Upper lobe of left lung (tissue), 6 donors: Measurements from ENCODE around the gene IFITM5. TPM values are rescaled to one million over a fixed set of nuclear protein-coding genes. Genes with fewer than 3 reads are reported as not detected.
"Not testable (repeated sequence)": the region's sequence is repeated elsewhere in the genome, so short reads cannot be mapped to it uniquely, and the experiment has no call there.

Experiments used
- ATAC-seq, 2 donors: fragments of 200-7000 bp; cut with Tn5 transposase; one replicate each; pipeline ENCODE4 v1.9.1; 2022; ENCODE audit warnings: mild to moderate bottlenecking in 2 of 2, moderate library complexity in 2 of 2; ENCODE audit not compliant: low FRiP score in 2 of 2
- DNase-seq, 2 donors: peaks; one replicate each; pipeline ENCODE4 v3.0.0-alpha.2; 2019 to 2020
- H3K27ac ChIP-seq, 4 donors: fragments of 200-600 bp; sonication (generic); one replicate each; pipeline ENCODE4 v1.5.1; 2016 to 2019
- H3K27me3 ChIP-seq, 4 donors: fragments of 200-600 bp; sonication (generic); one replicate each; pipeline ENCODE4 v1.5.1; 2017 to 2019
- H3K36me3 ChIP-seq, 4 donors: fragments of 200-600 bp; sonication (generic); one replicate each; pipeline ENCODE4 v1.5.1; 2016 to 2019
- H3K4me1 ChIP-seq, 4 donors: fragments of 200-600 bp; sonication (generic); one replicate each; pipeline ENCODE4 v1.5.1; 2018 to 2019
- H3K4me3 ChIP-seq, 4 donors: fragments of 200-600 bp; sonication (generic); one replicate each; pipeline ENCODE4 v1.5.1; 2017 to 2019; ENCODE audit warnings: mild to moderate bottlenecking in 2 of 4, moderate library complexity in 1 of 4
- H3K9me3 ChIP-seq, 4 donors: fragments of 200-600 bp; sonication (generic); one replicate each; pipeline ENCODE4 v1.5.1; 2018 to 2019
- EP300 ChIP-seq, 4 donors: sonication (generic); formaldehyde crosslinking; IDR thresholded peaks; one replicate each; pipeline ENCODE4 v1.5.1; 2017; ENCODE audit warnings: antibody characterized with exemption in 4 of 4, control low read depth in 2 of 4
- POLR2A ChIP-seq, 4 donors: fragments of 450-650 bp; IDR thresholded peaks; one replicate each; pipeline ENCODE4 v1.5.1; 2016 to 2017; ENCODE audit warnings: antibody characterized with exemption in 4 of 4, mild to moderate bottlenecking in 2 of 4
- POLR2AphosphoS5 ChIP-seq, 2 donors: sonication (generic); formaldehyde crosslinking; IDR thresholded peaks; one replicate each; pipeline ENCODE4 v1.5.1; 2017; ENCODE audit warnings: antibody characterized with exemption in 2 of 2
- WGBS, 2 donors: methylation state at CpG; one replicate each; pipeline ENCODE4 v1.1.5; 2017 to 2018; 5-methylcytosine and 5-hydroxymethylcytosine counted together
- total RNA-seq, 6 donors: library from RNA; depleted of rRNA in 4 of 6; stranded (reverse); fragments of >200 nt in 4 of 6; gene quantifications; one replicate each; pipeline versions ENCODE4 v1.1.0 to v1.2.1, GENCODE V29; 2016 to 2021
- TF ChIP-seq, protein P1 (sequence below), 6 experiments: fragments of 450-650 bp in 4 of 6; fragments of 200-600 bp in 2 of 6; sonication (generic) in 2 of 6; IDR thresholded peaks; one replicate each; pipeline ENCODE4 v1.5.1; 2016 to 2019; ENCODE audit warnings: antibody characterized with exemption in 6 of 6
- donor health status: DM: no; HTN: no; CAD: no; lungs with moderate emphysema.
- donor health status: DM: no; HTN: yes; CAD: no; lungs with severe emphysema.

Gene IFITM5
- total RNA-seq, 6 donors from 2014 or later: not detected

DNA sequence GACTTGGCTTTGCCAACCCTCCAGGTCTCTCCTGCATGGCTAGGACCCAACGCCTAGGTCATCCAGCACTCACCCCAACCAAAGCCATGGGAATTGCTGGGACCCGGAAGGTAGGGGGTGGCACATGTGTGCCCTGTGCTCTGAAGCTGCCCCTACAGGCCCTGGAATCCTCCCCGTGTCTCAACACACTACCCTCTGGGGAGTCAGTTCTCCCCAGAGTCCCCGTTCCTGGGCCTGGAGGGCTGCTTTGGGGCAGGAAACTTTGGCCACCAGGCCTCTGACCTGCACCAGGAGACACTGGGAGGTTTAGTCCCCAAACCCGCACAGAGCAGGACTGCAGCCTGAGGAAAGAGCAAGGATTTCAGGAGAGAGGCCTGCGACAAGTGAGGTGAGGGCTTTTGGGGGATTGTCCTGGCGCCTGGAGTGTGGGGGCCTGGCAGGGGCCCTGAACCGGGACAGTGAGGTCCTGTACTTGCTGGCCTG is 14.0 kb upstream of the IFITM5 start:
- no peak for TF ChIP-seq POLR2A (IDR thresholded peaks at IDR 0.05)
- TF ChIP-seq POLR2AphosphoS5 (IDR thresholded peaks at IDR 0.05): no peak
- no peak for TF ChIP-seq EP300 (IDR thresholded peaks at IDR 0.05)
- TF ChIP-seq, protein P1, sequence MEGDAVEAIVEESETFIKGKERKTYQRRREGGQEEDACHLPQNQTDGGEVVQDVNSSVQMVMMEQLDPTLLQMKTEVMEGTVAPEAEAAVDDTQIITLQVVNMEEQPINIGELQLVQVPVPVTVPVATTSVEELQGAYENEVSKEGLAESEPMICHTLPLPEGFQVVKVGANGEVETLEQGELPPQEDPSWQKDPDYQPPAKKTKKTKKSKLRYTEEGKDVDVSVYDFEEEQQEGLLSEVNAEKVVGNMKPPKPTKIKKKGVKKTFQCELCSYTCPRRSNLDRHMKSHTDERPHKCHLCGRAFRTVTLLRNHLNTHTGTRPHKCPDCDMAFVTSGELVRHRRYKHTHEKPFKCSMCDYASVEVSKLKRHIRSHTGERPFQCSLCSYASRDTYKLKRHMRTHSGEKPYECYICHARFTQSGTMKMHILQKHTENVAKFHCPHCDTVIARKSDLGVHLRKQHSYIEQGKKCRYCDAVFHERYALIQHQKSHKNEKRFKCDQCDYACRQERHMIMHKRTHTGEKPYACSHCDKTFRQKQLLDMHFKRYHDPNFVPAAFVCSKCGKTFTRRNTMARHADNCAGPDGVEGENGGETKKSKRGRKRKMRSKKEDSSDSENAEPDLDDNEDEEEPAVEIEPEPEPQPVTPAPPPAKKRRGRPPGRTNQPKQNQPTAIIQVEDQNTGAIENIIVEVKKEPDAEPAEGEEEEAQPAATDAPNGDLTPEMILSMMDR (IDR thresholded peaks at IDR 0.05): no peak
- no peak for ATAC-seq
- peak overlapping the region in 3 of 4 donors; percentile 6 to 67 (median 50) for H3K4me3 ChIP-seq
- DNase-seq: no peak
- H3K27me3 ChIP-seq: peaks cover 0 to 9% (median 0%) of the 10 kb centered on the region in 4 donors
- no peaks in the 10 kb centered on the region for H3K9me3 ChIP-seq
- peaks cover 42 to 71% (median 57%) of the 10 kb centered on the region in 4 donors for H3K4me1 ChIP-seq
- peak overlapping the region; percentile 85 to 97 (median 94) for H3K27ac ChIP-seq
- 65 to 100% methylated on average over 3 to 7 of the region's 8 CpGs for WGBS, 2 donors
- H3K36me3 ChIP-seq: no peaks in the 10 kb centered on the region

DNA sequence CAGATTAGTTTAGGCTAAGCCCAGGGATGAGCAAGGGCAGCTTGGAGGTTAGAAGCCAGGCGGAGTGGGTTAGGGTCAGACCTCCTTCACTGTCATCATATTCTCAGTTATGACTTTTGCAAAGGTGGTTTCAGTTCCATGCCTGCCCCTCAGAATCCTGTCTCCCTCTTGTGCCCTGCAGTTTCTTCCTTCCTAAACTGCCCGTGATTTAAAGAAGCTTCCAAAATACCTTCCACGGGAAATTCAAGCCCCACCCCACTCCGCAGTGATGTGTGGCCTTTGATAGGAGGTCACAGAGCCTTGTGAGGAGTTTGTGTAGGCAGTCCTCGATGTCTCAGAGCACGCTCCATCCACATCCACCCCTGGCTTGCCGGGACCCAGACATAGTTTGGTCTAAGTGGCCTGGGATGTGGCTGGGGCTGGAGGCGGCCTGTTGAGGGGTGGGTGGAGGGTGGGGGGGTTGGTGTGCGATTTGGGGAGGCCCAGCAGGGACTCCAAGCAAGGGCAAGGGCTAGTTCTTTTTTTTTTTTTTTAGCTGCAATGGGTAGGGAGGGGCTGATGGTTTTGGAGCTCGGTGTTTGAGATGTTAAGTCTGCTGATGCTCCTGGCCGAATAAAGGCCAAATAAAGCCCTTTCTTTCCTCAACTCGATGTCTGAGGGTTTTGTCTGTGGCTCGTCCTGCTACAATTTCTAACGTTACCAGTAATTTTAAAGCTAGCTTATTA is 12.9 kb upstream of the IFITM5 start:
- WGBS, 2 donors: 57 to 69% methylated on average over 12 to 14 of the region's 14 CpGs
- Histone ChIP-seq H3K27me3 (peaks cover 0 to 9% (median 0%) of the 10 kb centered on the region in 4 donors), H3K27ac (peak overlapping the region; percentile 85 to 97 (median 94)), H3K4me3 (peak overlapping the region; percentile 22 to 41 (median 34)), H3K36me3 (no peaks in the 10 kb centered on the region), H3K9me3 (no peaks in the 10 kb centered on the region), H3K4me1 (peaks cover 41 to 68% (median 56%) of the 10 kb centered on the region in 4 donors)
- DNase-seq: no peak
- TF ChIP-seq EP300 (IDR thresholded peaks at IDR 0.05) (no peak), POLR2A (IDR thresholded peaks at IDR 0.05) (peak in 1 of 4 donors; percentile 7)
- no peak for ATAC-seq

DNA sequence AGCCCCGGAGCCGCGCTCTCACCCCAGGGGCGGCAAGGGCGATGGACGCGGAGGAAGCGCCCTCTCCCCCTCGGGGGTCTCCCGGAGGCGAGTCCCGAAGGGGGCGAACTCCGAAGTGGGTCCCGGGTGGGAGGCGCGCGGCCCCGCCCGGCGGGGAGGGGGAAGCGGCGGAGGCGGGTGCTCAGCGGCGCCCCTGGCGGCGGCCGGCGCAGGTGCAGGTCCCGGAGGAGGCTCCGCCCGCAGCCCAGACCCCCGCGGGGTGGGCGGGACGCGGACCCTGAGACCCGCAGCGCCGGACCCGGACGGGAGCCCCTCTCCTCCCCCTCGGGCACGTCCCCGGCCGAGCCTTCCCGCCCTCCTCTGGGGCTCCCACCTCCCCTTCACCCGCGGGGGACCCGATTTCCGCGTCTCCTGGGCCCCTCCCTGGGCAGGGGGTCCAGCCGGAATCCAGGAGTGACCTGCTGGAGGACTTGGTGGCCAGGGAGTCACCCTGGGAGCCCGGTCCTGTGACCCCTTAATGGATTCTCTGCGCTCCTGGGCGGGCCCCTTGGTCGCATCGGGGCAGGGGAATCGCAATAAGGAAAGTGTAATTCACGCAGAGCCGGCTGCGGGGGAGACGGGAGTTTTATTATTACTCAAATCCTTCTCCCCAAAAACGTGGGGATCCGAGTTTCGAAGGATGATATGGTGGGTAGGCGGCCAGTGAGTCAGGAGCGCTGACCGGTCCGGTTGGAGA is 11.9 kb upstream of the IFITM5 start:
- H3K27me3 ChIP-seq, H3K9me3 ChIP-seq, DNase-seq, H3K36me3 ChIP-seq: not testable (repeated sequence)
- Histone ChIP-seq H3K4me3 (peak overlapping the region in 3 of 4 donors; percentile 28 to 41 (median 39)), H3K27ac (peak overlapping the region in 3 of 4 donors; percentile 94 to 97 (median 95)), H3K4me1 (peaks cover 47 to 71% (median 55%) of the 10 kb centered on the region in 4 donors)
- peak; percentile 64 to 87 for ATAC-seq
- 7 to 60% methylated on average over 2 to 12 of the region's 71 CpGs for WGBS, 2 donors

DNA sequence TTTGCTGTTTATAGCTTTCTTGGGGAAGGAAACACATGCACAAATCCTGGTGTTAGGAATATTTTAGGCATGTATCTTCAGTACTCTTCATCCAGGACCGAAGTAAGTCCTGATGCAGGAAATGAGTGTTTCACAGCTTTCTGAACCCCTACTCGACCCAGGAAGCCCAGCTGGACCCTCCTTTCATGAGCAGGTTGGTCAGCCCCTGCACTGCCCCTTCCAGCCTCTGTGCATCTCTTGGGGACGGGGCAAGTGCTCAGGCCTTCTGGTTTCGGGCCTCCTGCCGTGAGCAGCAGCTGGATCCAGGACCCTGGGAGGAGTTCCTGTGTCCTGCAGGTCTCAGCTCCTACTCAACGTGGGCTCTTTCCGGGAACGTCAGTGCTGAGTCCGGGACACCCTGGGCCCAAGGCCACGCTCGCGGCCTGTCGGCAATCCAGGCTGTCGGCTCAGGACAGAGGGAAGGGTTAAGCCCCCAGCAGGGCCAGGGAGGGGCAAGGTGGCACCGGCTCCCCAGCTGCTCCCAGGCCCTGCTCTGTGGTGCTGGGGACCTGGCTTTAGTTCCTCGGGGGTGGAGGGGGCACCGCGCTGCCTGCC is 10.8 kb upstream of the IFITM5 start:
- ATAC-seq: peak in 1 of 2 donors; percentile 2
- not testable (repeated sequence) for H3K27me3 ChIP-seq, H3K36me3 ChIP-seq, H3K9me3 ChIP-seq, DNase-seq
- 3 to 15% methylated on average over 2 to 4 of the region's 18 CpGs for WGBS, 2 donors
- Histone ChIP-seq H3K4me1 (peaks cover 48 to 68% (median 53%) of the 10 kb centered on the region in 4 donors), H3K27ac (peak overlapping the region; percentile 89 to 94 (median 92)), H3K4me3 (peak overlapping the region; percentile 40 to 69 (median 55))
- TF ChIP-seq, protein P1 (IDR thresholded peaks at IDR 0.05): peak in 3 of 6 experiments; percentile 18 to 47 (median 23)
- TF ChIP-seq POLR2A (IDR thresholded peaks at IDR 0.05): peak in 1 of 4 donors; percentile 22

DNA sequence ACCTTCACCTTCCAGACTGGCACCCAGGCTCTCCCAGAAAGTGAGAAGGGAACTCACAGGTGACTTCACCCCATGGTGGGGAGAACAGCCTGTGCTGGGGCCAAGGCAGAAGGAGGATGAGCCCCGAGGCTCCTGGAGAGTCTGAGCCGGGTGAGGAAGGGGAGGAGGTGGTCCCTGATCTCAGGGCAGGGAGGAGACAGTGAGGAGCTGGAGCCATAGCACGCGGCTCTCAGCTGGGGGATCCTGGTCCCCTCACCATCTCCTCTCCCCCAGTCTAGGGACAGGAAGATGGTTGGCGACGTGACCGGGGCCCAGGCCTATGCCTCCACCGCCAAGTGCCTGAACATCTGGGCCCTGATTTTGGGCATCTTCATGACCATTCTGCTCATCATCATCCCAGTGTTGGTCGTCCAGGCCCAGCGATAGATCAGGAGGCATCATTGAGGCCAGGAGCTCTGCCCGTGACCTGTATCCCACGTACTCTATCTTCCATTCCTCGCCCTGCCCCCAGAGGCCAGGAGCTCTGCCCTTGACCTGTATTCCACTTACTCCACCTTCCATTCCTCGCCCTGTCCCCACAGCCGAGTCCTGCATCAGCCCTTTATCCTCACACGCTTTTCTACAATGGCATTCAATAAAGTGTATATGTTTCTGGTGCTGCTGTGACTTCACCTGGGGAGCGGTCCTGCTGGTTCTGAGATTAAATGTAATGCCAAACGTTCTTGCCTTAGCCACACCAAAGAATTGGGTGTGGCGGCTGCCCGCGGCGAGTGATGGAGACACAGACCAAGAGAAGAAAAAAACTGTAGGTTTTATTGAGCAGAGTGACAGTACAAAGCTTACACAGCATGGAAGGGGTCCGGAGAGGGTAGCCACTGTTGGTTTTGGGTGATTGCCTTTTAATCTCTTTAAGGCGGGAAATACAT is 9.7 kb upstream of the IFITM5 start:
- TF ChIP-seq POLR2AphosphoS5 (IDR thresholded peaks at IDR 0.05): peak in 1 of 2 donors; percentile 28
- peak in 1 of 4 donors; percentile 29 for TF ChIP-seq POLR2A (IDR thresholded peaks at IDR 0.05)
- WGBS, 2 donors: 38 to 41% methylated on average over 24 of the region's 24 CpGs
- not testable (repeated sequence) for H3K27me3 ChIP-seq, DNase-seq, H3K36me3 ChIP-seq, H3K9me3 ChIP-seq
- H3K4me3 ChIP-seq: peak overlapping the region; percentile 40 to 69 (median 55)
- peak in 1 of 2 donors; percentile 0 for ATAC-seq
- peaks cover 46 to 66% (median 56%) of the 10 kb centered on the region in 4 donors for H3K4me1 ChIP-seq
- H3K27ac ChIP-seq: peak overlapping the region; percentile 89 to 94 (median 92)
